SW 1271 (cell line): Measurements from ENCODE around the gene GTPBP1.

Source experiments
- DNase-seq, 2 experiments: peaks; one replicate each; lab custom pipeline; 2025; lab: John Stamatoyannopoulos, UW

GTPBP1 gene

DNA sequence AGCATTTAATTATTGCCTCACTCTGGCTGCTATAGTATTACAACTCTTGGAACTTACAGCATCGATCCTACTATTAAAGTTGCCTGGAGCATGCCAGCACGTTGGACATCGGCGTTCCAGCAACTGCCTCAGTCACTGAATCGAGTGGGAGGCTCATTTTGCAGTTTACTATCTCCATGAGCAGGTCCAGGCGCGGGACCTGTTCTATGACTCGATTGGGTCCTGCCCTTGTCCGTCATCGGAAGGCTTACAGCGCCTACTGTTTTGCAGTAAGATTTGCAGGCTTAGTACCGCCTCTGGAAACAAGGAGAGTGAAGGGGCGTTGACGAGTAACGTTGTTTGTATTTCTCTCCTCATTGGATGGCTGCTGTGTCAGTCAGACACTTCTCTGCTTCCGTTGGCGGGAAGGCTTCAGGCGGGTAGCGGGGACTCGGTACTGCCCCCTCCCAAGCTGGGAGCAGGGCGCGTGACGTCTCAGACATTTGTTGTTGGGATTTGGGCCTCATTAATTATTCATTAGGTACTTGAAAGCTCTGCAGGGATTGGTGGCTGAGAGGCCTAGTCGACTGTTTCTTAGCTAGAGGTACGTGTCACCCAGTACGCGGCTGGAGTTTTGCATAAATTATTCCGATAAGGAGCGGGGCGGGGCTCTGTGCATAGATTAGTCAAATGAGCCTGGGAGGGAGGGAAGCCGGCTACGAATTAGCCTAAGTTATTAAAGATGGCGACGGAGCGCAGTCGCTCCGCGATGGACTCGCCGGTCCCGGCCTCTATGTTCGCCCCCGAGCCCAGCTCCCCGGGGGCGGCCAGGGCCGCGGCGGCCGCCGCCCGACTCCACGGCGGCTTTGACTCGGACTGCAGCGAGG, at the start of gene GTPBP1:
TSS of gene GTPBP1 (plus strand) at position 710 of the 866 bp plus-strand sequence. CDS start at position 722, 12 bp downstream.
- peak; percentile 96 to 99 for DNase-seq

DNA sequence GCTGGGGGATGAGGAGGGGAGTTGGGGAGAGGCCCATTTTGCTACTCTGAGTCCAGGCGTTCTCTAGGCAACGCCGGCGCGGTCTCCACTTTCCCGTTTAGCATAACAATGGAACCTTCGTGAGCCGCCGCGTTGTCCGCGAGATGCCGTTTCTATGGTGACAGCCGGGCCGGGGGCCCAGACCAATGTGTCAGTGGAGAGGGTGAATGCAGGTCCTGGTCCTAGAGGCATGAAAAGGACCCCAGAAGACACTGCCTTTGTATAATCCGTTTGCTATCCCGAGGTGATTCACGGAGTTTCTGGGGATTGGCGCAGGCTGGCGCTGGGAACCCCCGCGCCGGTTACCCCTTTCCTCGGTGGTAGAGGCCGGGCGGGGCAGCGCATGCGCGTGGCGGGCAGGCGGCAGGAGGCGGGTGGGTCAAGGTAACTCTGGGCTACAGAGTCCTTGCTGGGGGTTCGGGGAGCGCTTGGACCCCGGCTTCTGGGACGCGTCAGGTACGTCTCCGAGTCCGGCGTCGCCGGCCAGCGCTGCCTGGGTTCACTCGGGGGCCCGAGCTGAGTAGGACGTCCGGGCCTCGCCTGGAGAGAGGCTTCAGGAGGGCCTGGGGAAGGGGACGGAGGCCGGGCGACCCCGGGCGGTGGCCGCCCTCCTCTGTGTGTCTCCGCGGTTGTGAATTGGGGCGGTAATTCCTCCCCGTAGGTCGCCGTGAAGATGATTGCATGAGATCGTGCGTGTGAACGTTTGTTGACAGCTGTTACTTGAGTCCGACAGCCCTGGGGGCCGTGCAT, 49.3 kb upstream of the GTPBP1 start, which contains the start of the genes CBY1 and FAM227A:
TSS of gene CBY1 (plus strand) at position 383 of the 789 bp plus-strand sequence. CDS start 11,417 bp downstream, outside the sequence.
TSS of gene FAM227A (minus strand) at position 137 of the 789 bp plus-strand sequence. CDS start 6,224 bp downstream, outside the sequence.
- peak; percentile 62 to 84 for DNase-seq

DNA sequence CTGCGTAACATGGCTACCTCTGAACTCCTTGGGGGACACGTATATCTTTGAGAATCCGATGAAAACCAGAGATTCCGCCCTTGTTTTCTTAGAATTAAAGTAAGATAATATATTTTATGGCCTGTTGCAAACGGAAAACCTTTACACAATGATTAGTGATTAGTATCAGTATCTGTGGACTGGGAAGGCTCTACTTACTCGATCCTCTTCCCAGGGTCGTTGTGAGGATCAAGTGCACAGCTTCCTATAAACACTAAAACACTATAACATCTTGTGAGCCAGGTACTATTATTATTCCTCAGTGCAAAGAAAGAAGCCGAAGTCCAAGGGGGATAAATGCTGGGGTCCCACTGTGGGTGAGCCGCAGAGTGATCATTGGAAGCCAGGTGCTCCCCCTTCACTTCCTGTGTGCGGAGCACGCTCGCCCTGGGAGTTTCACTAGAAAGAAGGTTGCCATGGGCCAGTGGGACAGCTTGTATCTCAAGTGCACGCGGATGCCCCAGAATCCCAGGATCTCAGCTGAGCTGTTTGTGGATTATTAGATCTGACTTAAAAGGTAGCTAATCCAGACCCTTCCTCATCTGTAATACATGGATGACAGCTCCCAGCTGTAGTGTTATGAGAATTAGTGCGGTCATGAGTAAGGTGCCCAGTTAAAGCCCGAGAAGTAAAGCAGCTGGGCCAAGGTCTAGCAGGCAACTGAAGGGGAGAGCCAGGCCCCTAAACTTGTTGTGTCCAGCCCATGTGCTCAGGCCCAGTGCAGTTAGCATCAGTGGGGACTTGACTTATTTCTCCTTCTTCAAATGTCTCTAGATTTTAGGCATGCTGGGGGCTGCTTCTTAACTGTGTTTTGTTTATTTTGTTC, 48.5 kb upstream of the GTPBP1 start:
- peak; percentile 12 to 57 for DNase-seq

DNA sequence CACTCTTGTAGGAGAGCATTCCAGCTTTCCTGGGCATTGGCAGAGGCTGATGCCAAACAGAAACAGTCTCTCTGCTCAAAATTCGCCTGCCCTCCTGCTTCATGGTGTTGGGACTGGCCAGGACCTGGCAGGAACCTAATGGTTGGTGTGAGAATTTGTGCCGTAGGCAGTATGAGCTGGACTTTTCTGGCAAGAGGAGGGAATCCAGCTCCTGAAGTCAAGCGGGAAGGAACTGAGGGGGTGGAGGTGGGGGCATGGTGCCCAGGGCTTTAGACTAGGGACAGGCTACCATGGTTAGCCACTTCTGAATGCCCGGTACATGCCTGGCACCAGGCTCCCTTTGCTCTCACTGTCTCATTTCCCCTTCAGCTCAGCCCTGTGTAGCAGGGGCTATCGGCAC, 30.9 kb upstream of the GTPBP1 start:
- no peak for DNase-seq

DNA sequence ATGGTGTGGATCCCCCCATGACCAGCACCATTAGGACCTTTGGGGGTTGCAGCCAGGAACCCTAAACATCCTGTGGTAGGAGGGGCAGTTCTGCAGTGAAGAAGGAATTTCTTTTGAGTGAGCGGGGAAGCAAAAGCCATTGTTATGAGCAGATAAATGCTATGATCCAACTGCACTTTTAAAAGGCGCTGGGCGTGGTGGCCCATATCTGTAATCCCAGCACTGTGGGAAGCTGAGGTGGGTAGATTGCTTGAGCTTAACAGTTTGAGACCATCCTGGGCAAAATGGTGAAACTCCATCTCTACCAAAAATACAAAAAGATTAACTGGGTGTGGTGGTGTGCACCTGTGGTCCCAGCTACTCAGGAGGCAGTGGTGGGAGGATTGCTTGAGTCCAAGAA, 29.9 kb upstream of the GTPBP1 start:
- no peak for DNase-seq

DNA sequence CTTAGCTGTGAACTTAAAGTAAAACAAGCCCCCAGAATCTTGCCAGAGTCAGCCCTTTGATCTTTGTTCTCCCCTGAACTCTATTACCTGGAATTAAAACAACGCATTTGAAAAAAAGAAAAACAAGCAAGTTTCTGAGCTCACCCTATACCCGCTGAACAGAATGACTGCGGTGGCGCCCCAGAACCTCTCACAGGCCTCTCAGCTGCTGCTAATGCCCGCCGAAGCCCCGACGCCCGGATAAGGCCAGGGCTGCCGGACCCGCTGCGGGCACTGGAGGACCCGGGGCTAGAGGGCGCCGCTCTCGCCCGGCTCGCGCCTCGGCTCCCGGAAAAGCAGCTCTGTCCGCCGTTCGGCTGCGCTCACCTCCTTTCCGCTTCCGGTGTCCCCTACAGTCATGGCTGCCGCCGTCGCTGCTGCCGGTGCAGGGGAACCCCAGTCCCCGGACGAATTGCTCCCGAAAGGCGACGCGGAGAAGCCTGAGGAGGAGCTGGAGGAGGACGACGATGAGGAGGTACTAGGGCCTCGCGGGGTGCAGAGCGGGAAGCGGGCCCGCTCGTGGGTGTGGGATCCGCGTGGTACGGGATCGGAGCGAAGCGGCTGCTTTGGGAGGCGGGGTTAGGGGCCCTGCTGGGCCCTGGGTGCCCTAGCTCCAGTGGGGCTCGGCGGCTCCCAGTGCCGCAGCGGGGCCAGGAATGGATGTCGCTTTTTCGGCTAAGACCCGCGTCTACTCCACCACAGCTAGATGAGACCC, 24.0 kb upstream of the GTPBP1 start, which contains the start of gene TOMM22:
TSS of gene TOMM22 (plus strand) at position 376 of the 754 bp plus-strand sequence. CDS start at position 398, 22 bp downstream.
- peak; percentile 49 to 78 for DNase-seq

DNA sequence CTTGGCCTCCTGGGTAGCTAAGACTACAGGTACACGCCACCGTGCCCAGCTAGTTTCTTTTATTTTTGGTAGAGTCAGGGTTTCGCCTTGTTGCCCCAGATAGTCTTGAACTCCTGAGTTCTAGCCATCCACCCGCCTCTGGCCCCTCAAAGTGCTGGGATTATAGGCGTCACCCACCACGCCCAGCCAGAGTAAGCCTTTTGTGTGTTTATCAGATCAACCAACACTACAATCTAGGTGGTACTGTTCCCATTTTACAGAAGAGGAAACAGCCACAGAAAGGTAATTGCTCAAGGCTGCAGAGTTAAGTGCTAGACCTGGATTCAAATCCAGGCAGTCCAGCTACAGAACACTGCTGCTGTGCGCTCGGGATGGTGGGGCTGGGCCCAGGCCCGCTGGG, 20.8 kb upstream of the GTPBP1 start:
- DNase-seq, result no peak

DNA sequence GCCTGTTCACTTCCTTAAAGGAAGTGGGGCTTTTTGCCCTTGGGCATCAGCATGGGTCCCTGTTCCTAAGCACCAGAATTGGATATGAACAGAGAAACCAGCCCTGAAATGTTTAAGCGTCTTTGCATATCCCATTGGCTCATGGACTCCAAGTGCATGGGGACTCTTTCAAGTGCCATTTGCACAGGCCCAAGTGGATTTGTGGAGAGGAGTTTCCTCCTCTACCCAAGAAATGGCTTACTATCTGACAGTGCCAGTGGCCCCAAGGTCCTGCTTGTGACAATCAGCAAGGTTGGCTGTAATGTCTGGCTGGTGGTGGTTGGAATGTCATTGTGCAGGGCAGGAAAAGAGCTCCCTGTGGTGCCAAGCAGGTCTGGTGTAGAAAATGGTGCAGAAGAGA, 20.0 kb upstream of the GTPBP1 start:
- no peak for DNase-seq

DNA sequence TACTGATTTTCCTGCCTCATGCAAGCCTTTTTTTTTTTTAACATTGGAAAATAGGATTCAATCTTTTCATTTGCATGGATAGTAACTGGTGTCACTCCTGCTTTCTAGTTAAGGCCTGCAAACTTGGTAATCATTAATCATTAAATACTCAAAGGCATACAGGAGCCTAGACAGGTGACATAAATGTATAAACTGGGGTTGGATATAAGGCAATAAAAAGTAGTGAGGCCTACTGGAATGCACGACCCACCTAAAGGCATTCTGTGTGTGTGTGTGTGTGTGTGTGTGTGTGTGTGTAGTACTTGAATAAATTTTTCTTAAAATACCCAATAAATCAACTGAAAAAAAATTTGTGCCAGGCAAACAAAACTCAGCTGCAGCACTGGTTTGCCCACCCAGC, 16.1 kb upstream of the GTPBP1 start:
- no peak for DNase-seq

DNA sequence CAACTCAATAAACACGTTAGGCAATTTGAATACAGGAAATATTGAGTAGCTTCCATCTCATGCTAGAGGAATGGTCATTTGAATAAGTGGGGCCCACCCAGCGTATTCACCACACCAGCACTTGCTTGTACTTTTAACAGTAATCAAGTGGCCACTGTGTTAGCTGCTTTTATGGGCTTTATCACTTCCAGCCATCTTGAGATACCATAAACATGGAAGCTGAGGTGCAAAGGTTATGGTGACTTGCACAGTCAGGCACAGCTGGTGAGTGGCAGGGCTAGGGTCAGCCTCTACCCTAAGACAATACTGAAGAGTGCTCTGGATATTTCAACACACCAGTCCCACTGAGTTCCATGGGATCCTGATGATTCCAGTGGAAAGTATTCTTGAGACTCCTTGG, 11.7 kb upstream of the GTPBP1 start:
- DNase-seq, result no peak

DNA sequence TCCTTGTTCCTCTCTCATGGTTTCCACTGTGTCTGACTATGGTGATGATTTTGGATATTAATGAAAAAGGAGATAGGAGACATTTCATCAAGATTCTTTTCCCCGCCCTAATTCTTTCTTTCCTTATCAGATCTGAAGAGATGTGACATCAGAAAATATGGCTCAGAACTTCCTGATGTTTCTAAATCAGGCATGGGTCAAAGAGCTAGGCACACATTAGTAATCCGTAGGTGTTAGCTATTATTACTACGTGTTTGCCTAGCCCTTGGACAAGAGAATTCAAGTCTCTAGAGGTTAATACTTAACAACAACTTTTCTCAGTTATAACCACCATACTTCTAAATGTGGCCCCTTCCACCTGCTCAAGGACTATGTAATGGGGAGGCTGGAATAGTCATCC, 10.8 kb upstream of the GTPBP1 start:
- no peak for DNase-seq

DNA sequence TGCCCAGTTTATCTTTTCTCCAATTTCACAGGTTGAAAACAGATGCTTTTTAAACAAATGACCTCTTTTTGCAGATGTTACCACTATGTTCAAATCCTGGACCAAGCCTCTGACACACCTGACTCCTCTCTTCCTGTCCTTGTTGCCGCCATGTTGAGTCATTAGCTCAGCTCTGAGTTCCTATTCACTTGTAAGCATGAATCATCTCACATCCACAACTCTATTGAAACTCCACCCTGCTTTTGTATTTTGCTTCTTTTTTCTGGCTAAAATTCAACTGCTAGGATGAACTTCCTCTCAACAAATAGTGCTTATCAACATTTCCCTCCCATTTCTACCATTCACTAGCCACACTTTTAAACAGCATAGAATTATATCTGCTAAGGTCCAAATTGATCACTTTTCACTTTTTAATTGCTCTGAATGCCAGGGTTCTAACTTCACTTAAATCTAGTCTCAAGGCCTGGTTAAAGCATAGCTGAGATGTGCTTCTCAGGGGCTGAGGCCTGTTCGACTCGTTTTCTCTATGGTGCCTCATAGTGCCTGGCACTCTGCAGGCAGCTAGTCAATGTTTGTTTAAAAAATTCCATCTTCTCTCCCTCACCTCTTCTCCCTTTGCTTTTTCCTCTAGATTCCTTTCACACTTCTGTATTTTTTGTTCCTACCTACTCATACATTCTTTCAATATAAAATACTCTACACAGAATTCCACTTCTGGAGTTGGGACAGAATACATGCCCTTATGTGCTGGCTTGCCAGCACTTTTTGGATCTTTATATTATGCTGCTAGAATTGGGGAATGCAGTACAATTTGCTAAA, 8.9 kb upstream of the GTPBP1 start:
- DNase-seq, result peak; percentile 32 to 77

DNA sequence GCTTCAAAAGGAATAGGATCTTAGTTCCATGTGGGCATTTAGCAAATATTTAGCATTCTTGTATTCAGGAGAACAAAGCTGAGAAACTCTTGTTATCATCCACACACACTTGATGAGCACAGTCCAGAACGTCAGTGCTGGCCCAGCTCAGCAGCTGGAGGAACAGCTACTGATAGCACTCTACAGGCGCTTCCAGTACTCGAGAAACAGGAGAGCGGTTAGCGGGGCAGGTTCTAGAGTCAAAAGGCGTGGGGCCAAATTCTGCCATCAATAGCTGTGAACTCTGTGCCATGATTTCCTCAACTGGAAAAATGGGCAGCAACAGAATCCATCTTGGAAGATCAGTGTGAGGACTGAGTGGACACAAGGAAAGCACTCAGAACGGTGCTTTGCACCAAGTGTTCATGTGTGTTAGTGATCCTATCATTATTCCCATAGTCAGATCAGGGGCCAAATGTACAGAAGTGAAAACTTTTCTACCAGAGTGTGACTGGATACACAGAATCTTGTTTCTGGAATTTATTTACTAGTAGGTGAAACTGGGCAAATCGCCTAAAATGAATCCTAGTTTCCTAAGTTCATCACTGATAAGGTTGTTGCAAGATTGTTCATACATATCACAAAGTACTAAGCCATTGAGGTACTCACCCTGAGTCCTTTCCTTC, 8.2 kb upstream of the GTPBP1 start:
- DNase-seq, result no peak

DNA sequence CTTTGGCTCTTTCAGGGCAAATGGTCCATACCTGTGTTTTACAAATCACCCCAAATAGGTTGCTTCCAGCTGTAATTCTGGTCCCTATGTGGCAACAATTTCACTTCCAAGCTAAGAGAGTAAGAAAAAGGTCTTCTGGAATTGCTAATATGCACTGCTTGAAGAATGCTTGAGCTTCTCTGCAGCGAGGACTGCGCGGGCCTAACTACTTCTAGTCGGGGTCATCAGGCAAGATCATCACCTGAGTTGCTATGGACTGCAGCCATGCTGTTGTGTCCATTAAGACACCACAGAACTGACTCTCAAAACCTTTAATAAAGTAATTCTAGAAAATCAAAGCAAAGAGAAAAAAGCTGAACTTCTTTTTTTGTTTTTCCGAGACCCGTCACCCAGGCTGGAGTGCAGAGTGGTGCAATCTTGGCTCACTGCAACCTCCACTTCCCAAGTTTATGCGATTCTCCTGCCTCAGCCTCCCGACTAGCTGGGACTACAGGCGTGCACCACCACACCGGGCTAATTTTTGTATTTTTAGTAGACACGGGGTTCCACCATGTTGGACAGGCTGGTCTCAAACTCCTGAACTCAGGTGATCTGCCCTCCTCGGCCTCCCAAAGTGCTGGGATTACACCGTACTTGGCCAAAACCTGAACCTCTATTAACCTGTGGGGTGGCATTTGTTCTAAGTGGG, 7.2 kb upstream of the GTPBP1 start:
- no peak for DNase-seq

DNA sequence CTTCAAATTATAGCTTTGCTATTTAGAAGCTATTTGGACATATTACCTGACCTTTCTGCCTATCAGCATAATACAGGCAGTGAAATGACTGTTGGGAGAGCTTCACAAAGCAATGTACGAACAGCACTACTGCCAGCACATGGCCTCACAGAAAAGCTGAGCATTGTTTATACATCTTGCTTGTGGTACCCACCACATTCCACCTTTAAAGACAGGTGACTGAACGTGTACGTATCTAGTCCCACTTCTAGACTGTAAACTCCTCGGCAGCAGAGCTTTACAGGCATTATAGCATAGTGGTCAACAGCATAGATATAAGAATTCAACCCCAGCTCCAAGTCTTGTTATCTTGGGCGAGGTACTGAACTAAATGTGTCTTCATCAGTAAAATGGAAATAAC, 6.6 kb upstream of the GTPBP1 start:
- no peak for DNase-seq

DNA sequence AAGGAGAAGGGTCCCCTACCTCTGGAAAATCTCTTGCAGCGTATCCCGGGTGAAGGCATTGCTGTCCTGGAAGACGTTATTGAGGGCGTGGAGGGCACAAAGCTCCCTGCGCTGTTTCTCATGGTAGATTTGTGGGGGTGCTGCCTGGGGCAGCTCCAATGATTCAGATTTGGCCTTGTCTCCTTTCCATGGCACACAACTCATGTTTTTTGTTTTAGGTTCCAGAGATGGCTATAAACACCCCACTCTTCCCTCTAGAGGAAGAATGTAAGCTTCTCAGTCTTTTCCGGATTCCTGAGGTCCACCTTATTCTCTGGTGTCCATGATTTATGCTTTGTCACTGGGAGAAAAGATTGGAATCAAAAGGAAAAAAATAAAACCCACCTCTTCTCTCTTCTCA, 6.0 kb upstream of the GTPBP1 start:
- DNase-seq, result peak in 1 of 2 experiments; percentile 19

DNA sequence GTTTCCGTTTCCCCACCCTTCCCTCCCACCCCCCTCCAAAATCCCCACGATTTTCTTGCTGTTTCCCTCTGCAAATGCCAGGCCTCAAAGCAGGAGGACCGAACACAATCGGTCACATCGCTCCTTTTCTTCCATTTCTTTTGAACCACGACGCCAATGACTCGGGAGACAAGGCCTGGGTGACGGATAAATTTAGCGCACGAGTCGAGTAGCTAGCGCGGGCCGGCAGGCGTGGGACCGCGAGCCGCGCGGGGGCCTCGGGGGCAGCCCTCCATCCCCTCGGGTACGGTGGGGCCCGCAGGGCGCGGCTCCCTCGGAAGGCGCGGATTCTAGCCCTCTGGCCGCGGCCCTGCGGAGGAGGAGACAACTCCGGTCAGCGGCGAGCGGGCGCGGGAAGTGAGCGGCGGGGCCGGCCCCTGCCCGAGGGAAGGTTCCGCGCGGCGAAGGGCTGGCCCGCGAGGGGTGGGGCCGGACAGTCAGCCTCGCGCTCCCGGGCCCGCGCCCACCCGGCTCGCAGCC, 5.4 kb upstream of the GTPBP1 start:
- peak in 1 of 2 experiments; percentile 57 for DNase-seq

DNA sequence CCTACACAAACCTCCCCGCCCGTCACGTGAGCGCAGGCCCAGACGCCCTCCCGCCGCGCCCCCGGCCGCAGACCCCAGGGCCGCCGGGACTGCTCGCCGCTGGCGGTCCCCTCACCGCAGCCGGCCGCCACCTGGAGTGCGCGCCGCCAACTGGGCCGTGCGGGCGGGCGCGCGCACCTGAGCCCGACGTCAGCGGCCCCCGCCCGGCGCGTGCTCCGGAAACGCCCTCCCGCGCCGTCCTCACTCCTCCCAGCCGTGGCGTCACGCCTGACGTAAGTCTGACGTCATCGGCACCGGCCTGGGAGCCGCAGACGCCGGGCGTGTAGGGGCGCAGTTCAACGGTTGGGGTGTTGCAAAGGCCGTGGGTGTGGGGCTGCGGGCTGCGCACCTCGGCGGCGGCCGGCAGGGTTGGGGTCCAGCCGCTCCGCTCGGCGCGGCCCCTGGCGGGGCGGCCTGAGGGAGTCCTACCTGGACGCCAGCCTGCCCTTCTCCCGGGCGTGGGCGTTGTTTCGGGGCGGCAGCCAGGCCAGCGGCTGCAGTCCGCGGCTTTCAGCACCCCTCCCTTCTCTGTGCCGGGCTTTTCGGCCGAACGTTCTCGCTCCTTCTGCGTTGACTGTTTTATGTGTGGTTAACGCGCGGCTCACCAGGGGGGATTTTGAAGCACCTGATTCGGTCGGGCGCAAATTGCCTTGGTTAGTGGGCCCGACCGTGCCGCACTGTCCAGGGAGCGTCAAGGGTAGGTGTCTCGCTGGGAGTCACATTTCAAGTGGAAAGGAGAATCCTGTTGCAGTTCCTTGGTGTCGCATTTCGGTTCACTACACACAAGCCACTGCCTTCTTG, 4.7 kb upstream of the GTPBP1 start, which contains the start of gene JOSD1:
TSS of gene JOSD1 (minus strand) at position 155 of the 840 bp plus-strand sequence. CDS start 956 bp downstream, outside the sequence.
- peak; percentile 33 to 67 for DNase-seq
